NCI-H1694 treated with DMSO at 0.1 percent for 48 hours (cell line): ENCODE data around the gene GRAPL.
"Not testable (repeated sequence)": the region's sequence is repeated elsewhere in the genome, so short reads cannot be mapped to it uniquely, and the experiment has no call there.

Experiments
- DNase-seq: peaks from one replicate; lab custom pipeline; 2025; lab: John Stamatoyannopoulos, UW

The GRAPL gene

GRCh38 chr17:19188870-19189708 lies 61.7 kb downstream of the GRAPL start:
- DNase-seq = not testable (repeated sequence)

GRCh38 chr17:19189781-19190405 lies 62.5 kb downstream of the GRAPL start:
- not testable (repeated sequence) for DNase-seq

GRCh38 chr17:19196382-19197204 lies 69.2 kb downstream of the GRAPL start:
- not testable (repeated sequence) for DNase-seq

GRCh38 chr17:19202448-19202847 lies 75.1 kb downstream of the GRAPL start:
- DNase-seq = not testable (repeated sequence)

GRCh38 chr17:19203429-19203828 lies 76.0 kb downstream of the GRAPL start:
- DNase-seq = not testable (repeated sequence)
